Measurements from ENCODE around the gene DNAI1.
A peak's percentile ranks its signal among the peaks of the same experiment; 100 is the strongest.
"Not testable (repeated sequence)": the region's sequence is repeated elsewhere in the genome, so short reads cannot be mapped to it uniquely, and the experiment has no call there.

Gene DNAI1

GRCh38 chr9:34458013-34458958 lies at the start of gene DNAI1, which contains the start of gene FAM219A:
Gene DNAI1 (plus strand): TSS chr9:34458805. CDS start chr9:34459006, 201 bp downstream.
Gene FAM219A (minus strand): TSS chr9:34458570. CDS start chr9:34458263, 307 bp downstream.
- peak; percentile 96 to 97 for DNase-seq (ENCODE audit: low read depth in 2 of 2, low spot score in 1 of 2)

DNA sequence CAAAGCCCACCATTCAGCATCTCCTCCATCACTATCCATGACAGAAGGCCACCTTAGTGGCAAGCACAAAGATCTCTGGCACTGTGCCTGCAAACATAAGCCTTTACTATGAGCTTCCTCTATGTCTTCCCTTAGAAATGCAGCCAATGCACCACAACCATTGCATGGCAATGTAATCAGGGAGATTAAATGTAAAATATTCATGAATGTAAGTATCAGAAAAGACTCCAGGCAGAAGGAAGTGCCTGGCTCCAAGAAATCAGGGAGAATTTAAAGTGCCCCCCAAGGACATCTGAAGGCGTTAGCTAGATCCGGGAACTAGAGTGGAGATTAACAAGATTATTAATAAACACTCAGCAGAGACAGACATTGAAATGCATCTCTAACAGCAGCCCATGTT lies 49.5 kb upstream of the DNAI1 start:
- DNase-seq (ENCODE audit: low read depth in 2 of 2, low spot score in 1 of 2), result no peak

DNA sequence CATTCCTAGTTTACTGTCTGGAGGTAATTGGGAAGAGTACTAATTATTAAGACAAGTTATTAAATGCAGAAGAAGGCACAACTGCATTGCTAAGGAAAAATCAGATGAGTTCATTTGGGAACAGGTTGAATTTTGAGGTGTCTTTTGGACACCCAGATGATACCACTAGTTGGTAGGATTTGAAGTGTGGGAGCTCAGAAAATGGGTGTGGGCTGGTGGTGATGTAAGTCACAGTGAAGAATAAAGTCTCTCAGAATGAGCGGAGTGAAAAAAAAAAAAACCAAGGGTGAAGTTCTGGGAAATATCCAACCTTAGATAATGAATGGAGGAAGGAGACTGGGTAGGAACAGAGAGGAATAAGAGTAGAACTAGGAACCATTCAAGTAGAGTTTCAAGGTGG lies 46.3 kb upstream of the DNAI1 start:
- no peak for DNase-seq (ENCODE audit: low read depth in 2 of 2, low spot score in 1 of 2)

GRCh38 chr9:34413231-34413852 lies 45.3 kb upstream of the DNAI1 start:
- DNase-seq (ENCODE audit: low read depth in 2 of 2, low spot score in 1 of 2), result no peak

- DNase-seq (ENCODE audit: low read depth in 2 of 2, low spot score in 1 of 2), result no peak
Measured at GRCh38 chr9:34417734-34418133, 40.9 kb upstream of the DNAI1 start.

- DNase-seq (ENCODE audit: low read depth in 2 of 2, low spot score in 1 of 2), result no peak
Measured at GRCh38 chr9:34419716-34420504, 38.7 kb upstream of the DNAI1 start.

DNA sequence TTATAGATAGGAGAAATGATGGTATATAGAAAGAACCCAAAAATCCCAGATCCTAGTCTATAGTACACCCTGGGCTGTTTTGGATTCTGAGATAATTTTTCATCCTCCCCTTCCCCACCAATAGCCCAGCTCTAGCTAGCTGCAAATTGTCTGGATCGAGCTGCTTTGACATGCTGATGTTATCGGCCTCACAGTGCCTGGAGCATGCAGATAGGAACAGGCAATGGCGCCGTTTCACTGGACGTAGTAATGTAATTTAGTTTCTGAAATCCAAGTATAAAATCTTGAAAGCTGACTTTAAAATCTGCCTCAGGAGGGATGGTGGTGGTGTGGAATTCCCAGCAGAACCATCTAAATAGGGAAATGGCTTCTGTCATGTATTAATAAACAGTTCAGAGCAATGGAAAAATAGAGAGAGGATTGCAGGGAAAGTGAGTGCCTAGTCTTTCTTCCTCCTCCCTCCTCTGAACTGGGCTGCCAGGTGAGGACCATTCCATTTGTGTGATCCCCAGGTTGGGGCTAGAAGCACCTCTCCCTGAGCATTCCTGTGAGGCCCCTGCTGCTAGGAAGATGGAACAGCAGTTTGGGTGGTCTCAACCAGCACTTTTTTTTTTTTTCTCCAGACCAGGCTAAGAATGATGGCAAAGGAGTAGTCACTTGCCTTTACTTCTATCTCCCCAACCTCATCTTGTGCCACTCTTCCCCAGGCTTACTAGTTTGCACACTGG lies 32.1 kb upstream of the DNAI1 start:
- no peak for DNase-seq (ENCODE audit: low read depth in 2 of 2, low spot score in 1 of 2)

- DNase-seq (ENCODE audit: low read depth in 2 of 2, low spot score in 1 of 2), result no peak
Measured at GRCh38 chr9:34428325-34428958, 30.2 kb upstream of the DNAI1 start.

DNA sequence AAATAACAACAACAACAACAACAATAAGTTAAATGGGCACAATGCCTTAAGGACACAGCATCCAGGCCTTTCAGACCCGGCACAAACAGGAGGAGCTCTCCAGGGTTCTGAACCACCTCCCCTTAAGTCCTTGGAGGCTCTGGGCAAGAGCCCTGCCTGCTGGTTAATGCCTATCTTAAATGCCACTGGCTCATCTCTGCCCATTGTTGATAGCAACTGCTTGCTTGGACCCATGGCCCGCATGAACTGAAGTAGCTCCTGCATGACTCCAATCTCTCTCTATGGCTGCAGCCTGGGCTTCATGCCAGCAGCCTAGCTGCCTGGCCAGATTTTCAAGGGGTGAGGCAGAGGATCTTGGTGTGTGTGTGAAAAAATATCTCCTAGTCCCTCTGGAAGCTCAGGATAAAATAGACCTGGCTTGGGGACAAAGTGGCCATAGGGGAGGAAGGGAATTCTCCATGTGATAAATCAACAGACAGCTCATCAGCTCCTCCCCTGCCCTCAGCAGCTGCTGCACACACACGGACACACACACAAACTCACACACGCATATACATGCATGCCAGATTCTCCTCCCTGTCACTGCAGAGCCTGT lies 27.7 kb upstream of the DNAI1 start:
- DNase-seq (ENCODE audit: low read depth in 2 of 2, low spot score in 1 of 2), result no peak

- no peak for DNase-seq (ENCODE audit: low read depth in 2 of 2, low spot score in 1 of 2)
Measured at GRCh38 chr9:34431667-34432066, 26.9 kb upstream of the DNAI1 start.

DNA sequence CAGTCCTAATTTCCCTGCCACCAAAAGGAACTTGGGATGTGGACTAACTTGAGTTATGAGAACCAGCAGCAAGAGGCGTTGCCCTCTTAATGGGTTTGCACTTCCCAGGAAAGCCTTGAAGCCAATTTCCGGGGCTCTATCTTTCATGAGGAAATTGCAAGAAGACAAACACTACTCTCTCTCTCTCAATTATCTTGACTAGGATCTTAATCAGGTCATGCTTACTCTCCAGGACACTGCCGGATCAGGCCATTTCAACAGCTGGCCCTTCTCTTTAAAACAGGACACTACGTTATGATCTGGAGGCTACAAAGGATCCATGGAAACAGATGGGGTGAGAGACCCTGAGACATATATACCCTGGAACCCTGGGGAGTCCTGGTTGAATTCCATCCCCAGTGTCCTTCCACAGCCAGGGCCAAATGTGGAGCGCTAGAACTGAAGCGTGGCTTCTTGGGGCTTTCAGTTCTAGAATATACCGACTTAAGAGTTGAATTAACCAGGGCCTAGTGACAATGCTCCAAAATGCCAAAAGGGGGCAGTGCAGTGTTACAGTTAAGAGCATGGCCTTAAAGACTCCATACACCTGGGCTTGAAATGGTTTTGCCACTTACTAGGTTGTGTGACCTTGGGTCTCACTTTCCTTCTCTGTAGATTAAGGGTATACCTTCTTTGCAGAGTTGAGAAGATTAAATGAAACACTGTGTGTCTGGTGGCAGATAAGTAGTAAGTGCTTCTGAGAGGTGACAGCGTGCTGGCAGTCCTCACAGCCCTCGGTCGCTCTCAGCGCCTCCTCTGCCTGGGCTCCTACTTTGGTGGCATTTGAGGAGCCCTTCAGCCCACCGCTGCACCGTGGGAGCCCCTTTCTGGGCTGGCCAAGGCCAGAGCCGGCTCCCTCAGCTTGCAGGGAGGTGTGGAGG lies 21.3 kb upstream of the DNAI1 start:
- peak; percentile 21 to 27 for DNase-seq (ENCODE audit: low read depth in 2 of 2, low spot score in 1 of 2)

DNA sequence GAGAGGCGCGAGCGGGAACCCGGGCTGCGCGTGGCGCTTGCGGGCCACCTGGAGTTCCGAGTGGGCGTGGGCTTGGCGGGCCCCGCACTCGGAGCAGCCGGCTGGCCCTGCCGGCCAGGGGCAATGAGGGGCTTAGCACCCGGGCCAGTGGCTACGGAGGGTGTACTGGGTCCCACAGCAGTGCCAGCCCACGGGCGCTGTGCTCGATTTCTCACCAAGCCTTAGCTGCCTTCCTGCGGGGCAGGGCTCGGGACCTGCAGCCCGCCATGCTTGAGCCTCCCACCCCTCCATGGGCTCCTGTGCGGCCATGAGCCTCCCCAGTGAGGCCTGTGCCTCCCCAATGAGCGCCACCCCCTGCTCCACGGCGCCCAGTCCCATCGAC lies 20.7 kb upstream of the DNAI1 start:
- DNase-seq (ENCODE audit: low read depth in 2 of 2, low spot score in 1 of 2), result not testable (repeated sequence)

- not testable (repeated sequence) for DNase-seq (ENCODE audit: low read depth in 2 of 2, low spot score in 1 of 2)
Measured at GRCh38 chr9:34438465-34438864, 20.1 kb upstream of the DNAI1 start.

DNA sequence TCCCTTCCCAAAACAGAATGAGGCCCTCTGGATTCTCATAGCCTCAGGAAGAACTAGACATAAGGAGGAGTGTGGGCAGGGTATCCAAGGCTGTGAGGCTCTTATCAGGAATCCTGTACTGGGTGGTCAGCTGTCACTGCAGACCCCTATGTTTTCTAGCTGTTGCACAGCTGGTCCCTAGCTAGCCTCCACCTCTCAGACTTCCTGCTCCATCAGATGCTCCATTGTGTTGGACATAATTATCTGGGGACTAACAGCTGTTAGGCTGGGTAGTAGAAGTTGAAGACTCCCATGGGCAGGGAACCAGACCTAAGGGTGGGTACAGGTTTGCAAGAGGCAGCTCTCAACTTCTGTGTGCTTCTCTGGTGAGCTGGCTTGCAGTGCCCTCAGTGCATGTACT lies 18.6 kb upstream of the DNAI1 start:
- no peak for DNase-seq (ENCODE audit: low read depth in 2 of 2, low spot score in 1 of 2)

- DNase-seq (ENCODE audit: low read depth in 2 of 2, low spot score in 1 of 2), result no peak
Measured at GRCh38 chr9:34442770-34443169, 15.8 kb upstream of the DNAI1 start.

DNA sequence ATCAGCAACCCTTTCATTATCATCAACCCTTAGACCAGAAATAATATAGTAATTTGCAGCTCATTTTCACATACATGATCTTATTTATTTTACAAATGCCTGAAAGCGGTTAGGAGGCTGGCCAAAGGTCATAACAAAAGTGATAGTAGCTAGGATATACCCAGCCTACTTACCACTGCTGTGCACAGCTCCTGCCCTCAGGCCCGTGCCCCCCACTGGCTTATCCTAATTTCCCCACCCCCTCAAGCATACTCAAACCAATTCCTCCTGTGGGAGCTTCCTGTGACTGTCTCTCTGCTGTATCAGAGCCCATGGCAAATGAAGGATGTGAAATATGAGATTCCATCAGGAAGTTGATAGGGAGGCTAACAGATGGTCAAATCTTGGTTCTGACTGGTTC lies 15.1 kb upstream of the DNAI1 start:
- DNase-seq (ENCODE audit: low read depth in 2 of 2, low spot score in 1 of 2), result no peak

GRCh38 chr9:34443976-34444375 lies 14.6 kb upstream of the DNAI1 start:
- DNase-seq (ENCODE audit: low read depth in 2 of 2, low spot score in 1 of 2), result no peak

- DNase-seq (ENCODE audit: low read depth in 2 of 2, low spot score in 1 of 2), result no peak
Measured at GRCh38 chr9:34446468-34446891, 12.1 kb upstream of the DNAI1 start.

GRCh38 chr9:34446951-34447350 lies 11.7 kb upstream of the DNAI1 start:
- no peak for DNase-seq (ENCODE audit: low read depth in 2 of 2, low spot score in 1 of 2)

Data from stimulated activated CD8-positive, alpha-beta memory T cell treated with anti-CD3 and anti-CD28 coated beads, Interleukin-4, amount 100 ng/mL, for 4 hours (primary cell).